GM19351 (cell line): ENCODE data around the gene SGO2.
A peak's percentile ranks its signal among the peaks of the same experiment; 100 is the strongest.

Experiments
- ATAC-seq: cut with Tn5 transposase; IDR thresholded peaks from one replicate; pipeline ENCODE4 v1.9.1; 2021; ENCODE audit warnings: mild to moderate bottlenecking, moderate library complexity; ENCODE audit not compliant: unreplicated experiment

SGO2 gene

DNA sequence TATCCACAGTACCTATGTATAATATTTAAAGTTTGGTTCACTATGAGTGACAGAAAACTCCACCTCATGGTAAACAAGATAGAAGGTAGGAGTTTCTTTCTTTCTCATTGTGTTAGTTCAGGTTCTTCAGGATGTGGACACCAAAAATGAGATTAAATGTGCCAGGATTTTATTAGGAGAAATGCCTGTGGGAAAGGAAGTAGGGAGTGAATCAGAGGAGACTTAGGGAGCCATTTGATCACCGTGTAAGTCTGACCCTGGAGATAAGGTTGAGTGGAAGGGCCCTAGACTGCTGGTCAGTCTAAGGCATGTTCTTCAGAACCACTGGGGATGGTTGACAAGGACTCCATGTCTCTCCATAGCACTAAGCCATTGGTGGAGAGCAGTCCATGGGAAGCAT, 67.9 kb downstream of the SGO2 start:
- no peak for ATAC-seq

DNA sequence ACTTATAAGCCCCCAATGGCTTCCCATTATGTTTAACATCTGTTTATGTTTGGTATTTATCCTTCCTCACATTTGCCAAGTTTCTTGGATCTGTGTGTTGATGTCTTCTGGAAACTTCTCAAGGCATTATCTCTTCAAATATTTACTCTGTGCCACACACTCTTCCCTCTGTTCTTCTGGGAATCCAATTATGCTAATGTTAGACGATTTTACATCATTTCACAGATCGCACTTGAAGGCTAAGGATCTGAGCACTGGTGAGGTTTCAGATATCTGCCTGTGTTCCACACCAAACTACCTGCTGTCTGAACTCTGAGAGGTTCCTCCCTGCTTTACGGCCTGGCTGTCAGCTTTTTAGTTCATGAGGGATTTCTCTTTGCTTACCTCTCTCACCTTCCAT, 69.9 kb downstream of the SGO2 start:
- no peak for ATAC-seq

- ATAC-seq, result no peak
These were observed 71.0 kb downstream of the SGO2 start for GRCh38 chr2:200596774-200597570.

- ATAC-seq, result no peak
These were observed 73.2 kb downstream of the SGO2 start for GRCh38 chr2:200599206-200599605.

- no peak for ATAC-seq
These were observed 74.7 kb downstream of the SGO2 start for GRCh38 chr2:200600549-200601225.

GRCh38 chr2:200602584-200602983, 76.6 kb downstream of the SGO2 start:
- ATAC-seq, result no peak

GRCh38 chr2:200603972-200604371, 78.0 kb downstream of the SGO2 start:
- ATAC-seq, result no peak

DNA sequence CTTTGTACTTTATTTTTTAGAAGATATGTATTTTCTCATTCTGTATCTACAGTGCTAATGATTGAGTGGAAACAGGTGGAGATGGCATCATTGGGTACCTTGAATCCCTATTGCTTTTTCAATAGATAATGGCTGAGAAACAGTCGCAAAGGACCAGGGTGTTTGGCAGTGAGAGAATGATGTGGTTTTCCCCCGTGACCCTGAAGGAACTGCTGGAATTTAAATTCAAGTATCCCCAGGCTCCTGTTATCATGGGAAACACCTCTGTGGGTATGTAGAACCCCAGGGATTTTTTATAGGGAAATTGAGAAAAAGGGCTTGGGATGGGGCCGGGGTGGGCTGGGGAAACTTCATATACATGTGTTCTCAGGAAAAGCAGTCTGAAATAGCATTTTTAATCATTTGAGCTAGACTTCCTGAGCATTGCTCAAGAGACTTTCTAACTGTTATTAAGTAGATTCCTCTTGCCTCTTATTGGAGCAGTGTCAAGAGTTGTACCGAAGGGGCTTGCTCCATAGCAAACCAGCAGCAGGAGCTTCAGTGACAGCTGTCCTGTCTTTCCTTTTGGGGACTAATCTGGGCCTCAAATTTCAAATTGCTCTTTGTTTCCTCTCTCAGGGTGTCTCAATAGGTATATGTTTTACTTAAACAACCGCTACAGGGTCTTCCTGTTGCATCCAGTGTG, 78.7 kb downstream of the SGO2 start:
- ATAC-seq, result no peak

GRCh38 chr2:200608341-200609027, 82.5 kb downstream of the SGO2 start:
- ATAC-seq, result no peak

- ATAC-seq, result no peak
These were observed 83.1 kb downstream of the SGO2 start for GRCh38 chr2:200609028-200609614.

DNA sequence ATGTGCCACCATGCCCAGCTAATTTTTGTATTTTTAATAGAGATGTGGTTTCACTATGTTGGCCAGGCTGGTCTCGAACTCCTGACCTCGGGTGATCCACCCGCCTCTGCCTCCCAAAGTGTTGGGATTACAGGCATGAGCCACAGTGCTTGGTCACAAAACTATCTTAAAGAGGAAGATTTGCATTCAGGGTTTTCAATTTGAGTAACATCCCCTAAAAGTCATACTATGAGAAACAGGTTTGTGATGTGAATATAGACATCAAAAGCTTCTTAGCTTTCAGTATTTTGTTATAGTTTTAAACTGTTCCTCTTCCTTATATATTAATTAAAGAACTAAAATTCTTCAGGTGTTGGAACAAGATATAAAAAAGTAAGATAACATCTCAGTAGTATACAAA, 84.2 kb downstream of the SGO2 start:
- peak; percentile 61 for ATAC-seq

DNA sequence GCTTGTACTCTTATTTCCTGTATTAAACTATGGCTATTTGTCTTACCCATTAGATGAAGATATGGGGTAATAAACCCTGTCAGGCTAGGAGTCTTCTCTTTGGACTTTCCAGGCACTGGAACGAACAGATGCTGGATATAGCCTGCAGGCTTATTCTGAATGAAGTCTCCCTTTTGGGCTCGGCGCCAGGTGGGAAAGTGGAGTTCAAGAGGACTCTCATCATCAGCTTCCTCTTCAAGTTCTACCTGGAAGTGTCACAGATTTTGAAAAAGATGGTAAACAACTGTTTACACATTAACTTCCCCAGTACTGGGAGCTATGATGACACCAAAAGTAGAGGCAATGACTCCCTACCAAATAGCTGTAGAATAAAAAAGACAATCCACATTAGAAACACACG, 87.7 kb downstream of the SGO2 start:
- no peak for ATAC-seq

GRCh38 chr2:200614249-200614648, 88.2 kb downstream of the SGO2 start:
- ATAC-seq, result no peak

DNA sequence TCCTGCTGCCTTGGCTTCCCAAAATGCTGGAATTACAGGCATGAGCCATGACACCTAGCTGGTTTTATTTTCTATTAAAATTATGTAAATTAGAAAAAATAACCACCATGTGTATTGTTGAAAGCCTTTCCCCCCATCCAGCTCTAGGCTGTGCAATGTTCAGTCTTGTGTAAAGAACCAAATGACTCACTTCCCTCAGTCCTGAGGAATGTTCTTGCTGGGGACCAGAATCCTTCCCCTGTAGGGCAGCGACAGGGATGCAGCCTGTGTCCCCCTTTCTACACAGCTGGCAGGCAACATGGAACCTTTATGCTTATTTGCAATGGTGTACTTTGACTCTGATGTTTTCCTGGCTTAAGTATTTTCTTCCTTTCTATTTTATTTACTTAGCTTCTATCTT, 89.2 kb downstream of the SGO2 start:
- peak; percentile 57 for ATAC-seq

DNA sequence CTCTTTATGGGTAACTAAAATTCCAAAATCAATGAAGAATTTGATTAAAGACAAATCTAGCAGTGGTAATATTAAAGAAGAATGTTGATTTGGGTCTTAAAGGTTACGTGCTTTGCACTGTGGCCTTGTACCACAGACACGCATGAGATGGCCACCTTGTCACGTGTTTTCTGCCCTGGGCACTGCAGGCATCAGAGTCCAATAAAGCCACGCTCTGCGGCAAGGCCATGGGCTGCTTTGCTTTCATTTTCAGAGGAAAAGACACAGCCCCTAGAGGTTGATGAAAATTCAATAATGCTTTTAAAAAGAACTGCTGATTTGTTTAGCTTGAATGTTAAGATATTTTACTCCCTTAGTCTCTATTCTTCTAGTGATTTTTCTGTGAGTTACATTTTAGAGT, 90.2 kb downstream of the SGO2 start:
- ATAC-seq, result no peak

DNA sequence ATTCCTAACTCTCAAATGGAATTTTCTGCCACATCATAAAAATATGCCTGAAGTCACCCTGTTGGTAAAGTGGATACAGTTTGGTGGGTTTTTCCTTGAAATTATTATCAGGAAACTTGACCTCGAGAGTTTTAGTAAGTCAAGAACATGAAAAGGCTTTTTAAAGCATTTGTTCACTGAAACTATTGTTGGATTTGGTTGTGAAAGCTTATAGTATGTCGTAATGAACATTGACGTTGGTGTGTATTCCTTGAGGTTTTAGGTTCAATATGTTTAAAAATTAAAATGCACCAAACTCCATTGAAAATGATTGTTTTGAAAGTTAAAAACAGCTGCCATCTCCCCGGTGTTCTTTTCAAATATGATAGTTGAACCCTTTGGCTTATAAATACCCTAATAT, 90.6 kb downstream of the SGO2 start:
- ATAC-seq, result no peak

- ATAC-seq, result no peak
These were observed 91.4 kb downstream of the SGO2 start for GRCh38 chr2:200617156-200618053.

- ATAC-seq, result no peak
These were observed 92.0 kb downstream of the SGO2 start for GRCh38 chr2:200618054-200618419.

GRCh38 chr2:200618590-200619021, 92.6 kb downstream of the SGO2 start:
- ATAC-seq, result no peak

DNA sequence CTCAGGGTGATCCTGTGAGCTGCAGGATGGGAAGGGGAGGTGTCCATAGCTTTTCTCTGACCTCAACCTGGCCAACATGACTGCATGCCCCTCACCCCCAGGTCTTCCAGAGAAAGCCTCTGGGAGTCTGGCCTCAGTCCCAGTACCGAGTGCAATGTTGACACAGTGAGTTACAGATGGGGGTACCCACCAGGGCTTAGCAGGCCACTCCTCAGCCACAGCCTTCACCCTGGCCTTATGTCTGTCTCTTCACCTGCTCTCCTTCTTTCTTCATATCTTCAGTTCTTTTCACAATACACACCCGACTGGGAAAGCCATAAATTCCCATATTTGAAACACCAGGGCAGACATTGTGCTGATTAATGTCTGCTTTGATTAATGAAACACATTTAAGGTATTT, 93.3 kb downstream of the SGO2 start:
- ATAC-seq, result no peak
